Lower lobe of right lung (tissue), 2 donors: ENCODE measurements around the gene SURF1. TPM values are rescaled to one million over a fixed set of nuclear protein-coding genes. Genes with fewer than 3 reads are reported as not detected.

Source experiments
- ATAC-seq, 2 donors: fragments of 200-7000 bp; cut with Tn5 transposase; one replicate each; pipeline ENCODE4 v1.9.1; 2020 to 2022; ENCODE audit warnings: mild to moderate bottlenecking in 2 of 2, moderate library complexity in 2 of 2
- DNase-seq: peaks from one replicate; pipeline ENCODE4 v3.0.0-alpha.2; 2020
- H3K27ac ChIP-seq: fragments of 200-600 bp; one replicate; pipeline ENCODE4 v1.8.0; 2022
- H3K27me3 ChIP-seq: fragments of 200-600 bp; one replicate; pipeline ENCODE4 v1.8.0; 2022; ENCODE audit warnings: low read depth
- H3K36me3 ChIP-seq: fragments of 200-600 bp; one replicate; pipeline ENCODE4 v1.8.0; 2022; ENCODE audit warnings: mild to moderate bottlenecking
- H3K4me1 ChIP-seq: fragments of 200-600 bp; one replicate; pipeline ENCODE4 v1.8.0; 2022
- H3K4me3 ChIP-seq: fragments of 200-600 bp; one replicate; pipeline ENCODE4 v1.8.0; 2022; ENCODE audit warnings: mild to moderate bottlenecking
- H3K9me3 ChIP-seq: fragments of 200-600 bp; one replicate; pipeline ENCODE4 v1.8.0; 2022
- CTCF ChIP-seq: fragments of 200-600 bp; IDR thresholded peaks from one replicate; pipeline ENCODE4 v1.8.0; 2022; ENCODE audit warnings: antibody characterized with exemption, mild to moderate bottlenecking
- intact Hi-C: fragments of 100-400 bp; cut with DNase I; formaldehyde crosslinking; loops from one replicate; pipeline ENCODE4 v1.11.0; 2022
- total RNA-seq: library from RNA; stranded (reverse); fragmentation: NEBNext Ultra II Directional; extraction: Animal tissue kit (Norgen Biotek cat#: 25700); gene quantifications from one replicate; pipeline ENCODE4 v1.2.1, GENCODE V29; 2021
- donor health status: DM: no; HTN: yes; CAD: no; lungs with severe emphysema.

SURF1 gene
- total RNA-seq, 1 donor from 2014 or later: 49.4 TPM

GRCh38 chr9:133401588-133401987 is 45.3 kb upstream of the SURF1 start:
- DNase-seq (no peak), ATAC-seq (no peak)
- Histone ChIP-seq H3K27me3 (no peaks in the 10 kb centered on the region), H3K4me3 (no peak overlapping the region), H3K27ac (no peak overlapping the region), H3K36me3 (peaks cover 28% of the 10 kb centered on the region), H3K9me3 (no peaks in the 10 kb centered on the region), H3K4me1 (no peaks in the 10 kb centered on the region)
- TF ChIP-seq CTCF: no peak
- intact Hi-C loops: no loop called here

GRCh38 chr9:133400292-133400691 is 44.0 kb upstream of the SURF1 start:
- H3K27ac ChIP-seq: no peak overlapping the region
- peaks cover 15% of the 10 kb centered on the region for H3K36me3 ChIP-seq
- intact Hi-C loops: no loop called here
- no peaks in the 10 kb centered on the region for H3K4me1 ChIP-seq
- no peak for TF ChIP-seq CTCF
- DNase-seq: no peak
- ATAC-seq: no peak
- H3K4me3 ChIP-seq: no peak overlapping the region
- H3K9me3 ChIP-seq: no peaks in the 10 kb centered on the region
- peaks cover under 1% of the 10 kb centered on the region for H3K27me3 ChIP-seq

GRCh38 chr9:133397895-133398294 is 41.6 kb upstream of the SURF1 start:
- no peak for TF ChIP-seq CTCF
- DNase-seq: no peak
- intact Hi-C loops: no loop called here
- ATAC-seq: no peak
- Histone ChIP-seq H3K4me1 (no peaks in the 10 kb centered on the region), H3K27me3 (peaks cover 9% of the 10 kb centered on the region), H3K4me3 (no peak overlapping the region), H3K36me3 (no peaks in the 10 kb centered on the region), H3K27ac (no peak overlapping the region), H3K9me3 (no peaks in the 10 kb centered on the region)

- Histone ChIP-seq H3K4me1 (no peaks in the 10 kb centered on the region), H3K27ac (no peak overlapping the region), H3K4me3 (no peak overlapping the region), H3K9me3 (no peaks in the 10 kb centered on the region), H3K36me3 (no peaks in the 10 kb centered on the region), H3K27me3 (peaks cover 9% of the 10 kb centered on the region)
- ATAC-seq (no peak), DNase-seq (no peak)
- intact Hi-C loops: no loop called here
- TF ChIP-seq CTCF: no peak
Observed at GRCh38 chr9:133397370-133397769, 41.1 kb upstream of the SURF1 start.

- Histone ChIP-seq H3K9me3 (no peaks in the 10 kb centered on the region), H3K27me3 (peaks cover 9% of the 10 kb centered on the region), H3K27ac (no peak overlapping the region), H3K4me3 (no peak overlapping the region), H3K4me1 (no peaks in the 10 kb centered on the region), H3K36me3 (no peaks in the 10 kb centered on the region)
- no peak for ATAC-seq
- peak; percentile 20 for TF ChIP-seq CTCF
- DNase-seq: no peak
- intact Hi-C loops: no loop called here
Observed at GRCh38 chr9:133396952-133397351, 40.7 kb upstream of the SURF1 start.
